ENCODE measurements around the gene DNAH11.
"Not testable (repeated sequence)": the region's sequence is repeated elsewhere in the genome, so short reads cannot be mapped to it uniquely, and the experiment has no call there.

The DNAH11 gene

DNA sequence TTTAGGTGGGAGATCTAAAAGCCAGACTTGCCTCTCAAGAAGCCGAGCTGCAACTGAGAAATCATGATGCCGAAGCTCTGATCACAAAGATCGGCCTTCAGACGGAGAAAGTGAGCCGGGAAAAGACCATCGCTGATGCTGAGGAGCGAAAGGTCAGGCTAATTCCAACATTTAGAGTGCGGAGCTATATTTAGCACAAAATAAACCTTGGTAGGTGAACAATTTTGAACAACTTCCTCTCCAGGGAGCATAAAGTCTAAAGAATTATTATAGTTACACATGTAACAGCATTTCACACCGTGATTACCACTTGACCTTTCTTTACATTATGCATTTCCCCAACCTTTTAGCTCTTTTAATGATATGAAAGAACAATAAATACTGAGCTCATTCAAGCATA is 236.1 kb downstream of the DNAH11 start:
- DNase-seq: no peak

DNA sequence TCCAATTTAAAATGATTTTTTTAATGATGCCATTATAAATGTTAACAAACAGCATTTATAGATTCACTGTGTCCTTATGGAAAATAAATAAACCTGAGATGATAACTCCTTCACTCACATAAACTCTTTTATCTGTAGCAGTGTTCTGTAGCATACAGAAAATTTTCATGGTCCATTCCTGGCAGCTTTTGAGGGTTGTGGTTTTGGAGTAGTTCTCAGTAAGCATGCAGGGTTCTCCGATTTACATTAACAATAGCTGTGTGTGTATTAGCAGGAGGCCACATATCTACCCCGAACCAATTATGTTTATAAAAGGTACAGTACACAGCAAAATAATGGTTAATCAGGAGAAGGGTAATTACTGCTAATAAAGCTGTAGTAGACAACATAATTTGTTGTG is 240.2 kb downstream of the DNAH11 start:
- peak; percentile 0 for DNase-seq

DNA sequence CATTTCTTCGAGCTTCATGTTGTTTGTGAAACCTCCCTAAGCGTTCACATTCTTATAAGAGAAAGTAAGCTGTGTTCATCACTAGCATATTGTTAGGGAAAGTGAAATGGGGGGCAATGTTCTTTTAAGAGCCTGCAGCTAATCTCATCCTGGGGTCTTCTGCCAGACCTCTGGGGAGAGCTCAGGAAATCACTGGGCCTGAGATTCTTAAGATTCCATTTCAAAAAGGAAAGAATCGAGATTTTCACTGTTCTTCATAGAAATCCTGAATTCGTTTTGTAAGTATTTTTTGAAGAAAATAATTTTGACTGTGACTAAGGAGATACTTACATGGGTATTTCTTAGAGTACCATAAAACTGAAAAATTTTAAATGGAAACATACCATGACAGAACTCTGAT is 242.2 kb downstream of the DNAH11 start:
- no peak for DNase-seq

DNA sequence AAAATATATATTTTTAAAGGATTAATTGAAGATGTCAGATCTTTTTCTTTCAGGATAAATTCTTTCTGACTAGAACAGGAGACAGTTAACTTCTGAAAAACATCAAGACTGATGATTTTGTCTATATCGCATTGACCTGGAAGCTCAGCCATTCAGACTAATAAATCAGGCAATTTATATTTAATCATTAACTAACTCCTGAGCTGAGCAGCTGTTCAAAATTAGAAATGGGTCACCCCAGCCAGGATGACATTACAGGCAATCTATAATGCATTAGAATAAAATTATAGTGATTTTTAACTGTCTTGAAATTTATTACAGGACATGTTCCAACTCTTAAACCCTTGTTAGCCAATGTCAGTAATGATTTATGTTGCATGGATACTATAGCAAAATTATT is 263.0 kb downstream of the DNAH11 start:
- DNase-seq: no peak

DNA sequence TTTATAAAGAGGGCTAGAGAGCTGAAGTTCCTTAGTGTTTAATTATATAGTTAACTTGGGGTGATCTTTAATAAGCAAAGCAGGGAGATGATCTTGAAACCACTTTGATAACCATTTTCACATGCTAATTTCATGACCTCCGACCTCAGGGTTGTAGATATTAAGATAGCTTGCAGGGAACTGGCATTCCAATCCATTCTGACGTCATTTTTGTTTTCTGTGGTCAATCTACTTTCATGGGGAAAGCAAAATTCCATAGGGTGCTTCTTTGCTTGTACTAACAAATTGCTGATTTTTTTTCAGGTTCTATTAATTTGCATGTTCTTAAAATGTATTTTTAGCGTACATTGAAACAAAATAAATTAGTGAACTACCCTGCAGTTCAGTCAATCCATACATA is 263.5 kb downstream of the DNAH11 start:
- DNase-seq: no peak

DNA sequence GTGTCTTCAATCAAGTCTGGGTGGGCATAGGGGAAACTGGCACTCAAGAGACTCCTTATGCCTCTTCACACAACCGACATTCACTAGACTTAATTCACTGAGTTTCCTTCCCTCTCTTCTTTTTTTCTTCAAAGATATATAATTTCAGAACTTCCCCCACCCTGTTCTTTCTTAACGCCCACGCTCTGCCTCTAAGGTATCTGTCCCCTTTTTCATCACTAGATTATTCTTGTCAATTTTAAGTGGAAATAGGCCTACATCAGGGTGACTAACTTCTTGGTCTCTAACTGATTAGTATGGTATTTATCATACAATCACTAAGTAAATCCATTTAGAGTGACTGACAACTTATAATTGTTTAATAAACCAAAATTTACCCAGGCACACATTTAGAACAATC is 276.2 kb downstream of the DNAH11 start:
- no peak for DNase-seq

DNA sequence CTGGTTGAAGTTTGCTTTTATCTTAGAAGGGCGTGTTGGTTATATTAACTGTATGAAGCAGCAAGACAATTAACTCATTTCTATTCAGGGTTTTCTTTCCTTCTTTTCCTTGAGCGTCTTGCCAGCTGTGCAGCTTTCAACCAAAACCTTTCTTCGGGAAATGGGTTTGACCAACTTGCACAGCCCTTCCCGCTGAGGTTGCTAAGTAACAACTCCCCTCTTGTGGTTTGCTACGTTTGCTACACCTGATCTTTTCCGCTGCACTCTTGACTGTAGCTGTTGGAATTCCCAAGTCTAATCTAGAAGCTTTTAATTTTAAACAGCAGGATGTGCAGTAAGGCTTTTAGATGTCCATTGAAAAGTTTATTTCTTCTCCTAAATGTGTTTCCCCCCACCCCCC is 286.0 kb downstream of the DNAH11 start:
- DNase-seq: no peak

DNA sequence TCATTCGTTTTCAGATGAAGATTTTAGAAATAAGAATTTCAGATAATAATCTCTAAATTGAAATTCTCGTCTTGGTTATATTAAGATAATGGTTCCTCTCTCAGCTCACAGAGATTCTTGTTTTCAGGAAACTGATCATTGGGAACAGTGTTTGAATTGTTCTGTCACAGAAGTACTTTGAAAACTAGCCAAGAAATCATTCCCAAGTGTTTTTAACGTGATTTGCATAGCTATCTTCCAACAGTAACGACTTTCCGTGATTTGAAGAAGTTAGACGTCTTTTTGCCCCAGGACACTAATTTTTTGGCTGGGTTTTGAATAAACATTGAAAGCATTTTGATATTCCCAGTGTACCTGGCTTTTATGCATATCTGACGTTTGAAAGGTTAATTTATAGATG is 286.9 kb downstream of the DNAH11 start:
- DNase-seq: no peak

DNA sequence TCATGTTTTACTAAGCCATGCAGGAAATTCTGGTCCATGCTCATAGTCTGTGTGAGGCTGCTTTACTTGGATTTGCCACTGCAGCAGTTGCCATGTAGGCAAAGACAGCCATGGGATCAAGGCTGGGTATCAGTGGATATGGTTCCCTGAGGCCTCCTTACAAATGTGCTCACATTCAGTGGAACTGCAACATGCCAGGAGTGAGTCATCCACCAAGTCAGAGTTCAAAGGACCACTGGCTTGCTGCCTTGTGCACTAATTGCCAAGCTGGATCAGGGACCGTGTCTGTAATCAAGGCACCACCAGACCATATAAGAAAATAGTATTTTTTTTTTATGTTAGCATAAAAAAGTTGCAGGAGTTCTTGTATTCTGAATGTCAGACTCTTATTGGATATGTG is 301.9 kb downstream of the DNAH11 start:
- no peak for DNase-seq

DNA sequence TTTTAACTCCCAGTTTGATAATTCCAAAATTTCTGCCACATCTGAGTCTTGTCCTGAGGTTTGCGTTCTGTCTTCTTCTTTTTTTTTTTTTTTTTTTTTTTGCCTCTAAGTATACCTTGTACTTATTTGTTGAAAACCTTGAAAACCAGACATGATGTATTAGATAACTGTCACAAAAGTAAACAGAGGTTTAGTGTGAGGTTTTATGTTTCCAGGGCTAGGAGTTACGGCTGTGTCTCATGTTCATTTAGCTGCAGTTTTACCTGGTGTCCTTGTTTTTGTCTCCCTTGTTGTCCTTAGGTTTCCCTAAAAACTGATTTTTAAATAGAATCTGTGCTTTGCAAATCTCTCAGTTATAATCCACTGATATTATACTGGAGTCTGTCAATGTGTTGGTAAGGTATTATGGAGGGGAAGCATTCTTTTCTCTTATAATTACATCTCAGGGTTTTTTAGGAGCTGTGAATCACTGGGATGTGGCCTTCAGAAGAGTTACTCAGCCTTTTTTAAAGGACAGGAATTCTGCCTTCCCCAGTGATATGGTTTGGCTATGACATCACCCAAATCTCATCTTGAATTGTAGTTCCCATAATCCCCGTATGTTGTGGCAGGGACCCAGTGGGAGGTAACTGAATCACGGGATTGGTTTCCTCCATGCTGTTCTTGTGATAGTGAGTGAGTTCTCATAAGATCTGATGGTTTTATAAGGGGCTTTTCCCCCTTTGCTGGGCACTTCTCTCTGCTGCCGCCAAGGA is 307.9 kb downstream of the DNAH11 start:
- DNase-seq: no peak

DNA sequence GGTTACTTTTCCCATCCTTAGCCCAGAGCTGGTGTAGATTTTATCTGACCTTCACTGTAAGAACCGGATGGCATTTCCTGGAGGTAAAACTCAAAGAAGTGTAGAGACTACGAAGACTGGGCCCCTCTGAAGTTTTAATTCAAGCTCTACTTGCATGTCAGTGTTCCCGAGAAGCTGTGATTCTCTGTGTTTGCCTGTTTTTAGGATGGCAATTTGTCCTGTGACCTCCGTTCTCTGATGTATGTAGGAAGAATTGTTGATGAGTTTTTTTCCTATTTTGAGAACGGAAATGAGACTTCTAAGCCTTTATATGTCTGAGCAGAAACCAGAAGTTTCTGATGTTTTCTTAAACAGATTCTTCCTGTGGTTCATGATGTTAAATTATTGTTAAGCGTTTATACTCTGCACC is 308.7 kb downstream of the DNAH11 start:
- DNase-seq: no peak

DNA sequence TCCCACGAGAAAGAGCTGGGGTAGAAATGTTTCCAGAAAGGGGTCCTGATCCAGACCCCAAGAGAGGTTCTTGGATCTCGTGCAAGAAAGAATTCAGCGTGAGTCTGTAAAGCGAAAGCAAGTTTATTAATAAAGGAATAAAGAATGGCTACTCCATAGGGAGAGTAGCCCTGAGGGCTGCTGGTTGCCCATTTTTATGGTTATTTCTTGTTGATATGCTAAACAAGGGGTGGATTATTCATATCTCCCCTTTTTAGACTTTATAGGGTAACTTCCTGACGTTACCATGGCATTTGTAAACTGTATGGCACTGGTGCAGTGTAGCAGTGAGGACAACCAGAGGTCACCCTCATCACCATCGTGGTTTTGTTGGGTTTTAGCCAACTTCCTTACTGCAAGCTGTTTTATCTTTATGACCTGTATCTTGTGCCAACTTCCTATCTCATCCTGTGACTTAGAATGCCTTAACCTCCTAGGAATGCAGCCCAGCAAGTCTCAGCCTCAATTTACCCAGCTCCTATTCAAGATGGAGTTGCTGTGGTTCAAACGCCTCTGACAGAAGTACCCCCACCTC is 322.9 kb downstream of the DNAH11 start:
- DNase-seq: not testable (repeated sequence)

DNA sequence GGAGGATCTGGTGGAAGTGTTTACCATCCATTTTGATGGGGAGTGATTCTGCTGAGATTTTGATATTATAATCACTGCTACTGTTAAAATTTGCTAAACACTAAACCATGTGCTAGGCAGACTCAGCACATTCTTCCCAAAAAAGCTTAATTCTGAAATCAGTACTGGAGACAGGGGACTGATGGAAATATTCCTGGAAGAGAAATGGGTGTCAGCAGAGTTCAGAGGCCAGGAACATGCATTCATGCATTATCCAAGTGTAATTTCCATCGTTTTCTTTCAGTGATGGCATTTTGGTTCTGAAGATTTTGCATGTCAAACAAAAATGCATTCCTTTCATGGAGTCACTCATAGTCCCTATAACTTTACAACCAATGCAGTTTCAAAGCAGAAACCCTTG is 323.9 kb downstream of the DNAH11 start:
- DNase-seq: no peak

DNA sequence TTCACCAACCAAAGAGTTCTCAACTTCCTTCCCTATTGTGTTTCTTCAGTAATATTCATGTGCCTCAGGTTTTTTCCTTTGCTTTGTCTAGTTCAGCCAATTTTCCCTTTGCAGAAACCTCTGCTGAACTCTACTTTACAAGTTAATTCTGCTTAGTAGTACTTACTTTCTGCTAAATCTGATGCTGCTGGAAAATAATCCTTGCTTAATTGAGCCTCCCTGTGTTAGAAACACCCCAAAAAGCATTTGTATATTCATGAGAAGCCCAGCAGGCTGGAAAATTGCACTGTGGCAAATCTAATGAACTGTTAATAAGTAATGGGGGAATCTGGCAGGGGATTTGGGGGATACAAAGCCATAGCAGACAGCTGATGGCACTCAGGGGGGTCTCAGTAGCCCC is 324.4 kb downstream of the DNAH11 start:
- DNase-seq: no peak

DNA sequence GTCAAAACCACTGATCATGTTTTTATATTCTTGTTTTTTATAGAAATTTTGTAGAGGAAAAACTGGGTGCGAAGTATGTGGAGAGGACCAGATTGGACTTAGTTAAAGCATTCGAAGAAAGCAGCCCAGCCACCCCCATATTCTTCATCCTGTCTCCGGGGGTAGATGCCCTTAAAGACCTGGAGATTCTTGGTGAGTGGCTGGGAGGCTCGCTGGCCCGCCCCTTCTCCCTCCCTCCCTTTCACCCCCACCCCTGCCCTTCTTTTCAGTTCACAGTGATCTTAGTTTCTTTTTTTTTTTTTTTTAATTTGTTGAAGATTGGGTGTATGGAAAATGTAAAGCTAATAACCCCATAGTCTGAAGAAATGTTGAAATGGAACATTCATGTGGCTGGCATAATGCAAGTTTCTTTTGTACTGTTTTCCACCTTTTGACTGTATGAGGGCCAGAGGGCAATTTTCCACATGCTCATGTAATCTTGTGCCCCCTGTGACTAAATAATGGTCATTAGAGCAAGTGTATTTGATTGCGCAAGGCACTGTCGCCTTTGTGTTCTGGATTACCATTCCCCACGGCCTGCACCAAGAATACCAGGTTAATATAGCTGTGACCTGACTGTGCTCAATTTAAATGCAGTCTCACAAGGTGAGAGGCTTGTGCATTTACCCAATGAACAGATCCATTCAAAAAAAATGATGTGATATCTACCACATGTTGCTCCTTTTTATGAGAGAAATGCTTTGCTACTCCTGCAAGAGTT is 325.2 kb downstream of the DNAH11 start:
- no peak for DNase-seq

DNA sequence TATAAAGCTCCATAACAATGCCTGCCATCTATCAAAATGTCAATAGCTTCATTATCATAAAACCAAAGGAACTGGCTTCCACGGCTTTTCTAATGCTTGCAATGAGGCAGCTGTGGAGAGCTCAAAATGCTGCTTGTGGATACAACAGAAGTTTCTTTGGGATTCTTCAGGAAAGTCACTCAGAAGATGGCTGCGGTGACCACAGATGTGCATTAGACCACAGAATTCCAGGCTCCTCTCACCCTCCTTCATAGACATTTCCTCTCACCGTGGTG is 325.7 kb downstream of the DNAH11 start:
- DNase-seq: no peak

DNA sequence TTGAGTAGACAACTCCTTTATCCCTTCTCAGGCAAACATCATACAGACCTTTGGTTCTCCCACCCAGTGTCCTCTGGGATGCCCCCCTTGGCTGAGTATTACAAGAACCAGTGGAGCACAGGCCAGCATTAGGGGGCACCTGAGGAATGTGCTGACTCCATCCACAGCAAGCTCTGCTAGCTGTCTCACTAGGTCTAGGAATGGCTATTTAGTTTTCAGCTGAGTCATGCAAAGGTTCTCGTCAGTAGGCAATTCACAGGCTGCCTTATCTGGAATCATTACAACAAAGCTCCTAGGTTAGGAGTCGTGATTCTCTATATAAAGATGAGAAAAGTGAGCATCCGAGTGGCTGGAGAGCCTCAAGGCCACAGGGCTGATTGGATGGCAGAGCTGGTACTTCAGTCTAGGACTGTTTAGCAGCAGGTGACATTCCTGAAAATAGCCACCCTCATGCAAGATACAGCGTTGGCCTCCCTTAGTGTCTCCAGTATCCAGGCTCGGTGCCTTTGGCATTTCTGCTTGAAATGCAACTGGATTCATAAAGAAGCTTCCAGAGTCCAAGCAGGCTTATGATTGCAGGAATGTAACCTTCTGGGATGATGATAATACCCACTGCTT is 327.1 kb downstream of the DNAH11 start:
- DNase-seq: no peak

DNA sequence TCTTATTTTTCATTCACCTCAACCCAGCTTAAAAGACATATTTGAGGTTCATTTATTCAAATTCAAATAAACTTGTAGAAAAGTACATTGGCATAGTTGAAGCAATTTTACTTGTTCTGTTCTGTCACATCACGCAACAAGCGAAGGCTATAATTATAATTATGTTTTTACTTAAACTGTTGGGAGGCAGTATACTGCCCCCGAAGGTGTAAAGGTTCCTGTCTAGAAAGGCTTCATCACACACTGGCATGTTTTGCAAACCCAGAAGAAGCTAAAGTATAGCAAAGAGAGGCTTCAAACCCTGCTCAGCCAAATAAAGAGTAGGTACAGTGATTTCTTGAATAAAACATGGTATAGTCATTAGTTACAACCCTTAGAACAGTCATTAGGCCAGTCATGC is 340.2 kb downstream of the DNAH11 start:
- no peak for DNase-seq

DNA sequence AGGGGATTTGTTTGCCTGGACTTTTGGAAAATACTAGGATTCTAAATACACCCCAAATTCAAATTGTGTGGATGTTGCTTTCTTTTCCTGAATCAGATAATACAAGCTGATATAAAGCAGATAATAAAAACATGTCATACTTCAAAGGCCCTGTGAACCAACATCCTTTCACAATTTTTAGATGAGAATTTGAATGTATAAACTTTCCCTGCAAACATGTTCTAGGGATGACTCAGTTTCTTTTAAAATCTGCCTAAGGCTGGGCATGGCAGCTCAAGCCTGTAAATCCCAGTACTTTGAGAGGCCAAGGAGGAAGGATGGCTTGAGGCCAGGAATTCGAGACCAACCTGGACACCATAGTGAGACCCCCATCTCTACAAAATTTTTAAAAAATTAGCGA is 340.7 kb downstream of the DNAH11 start:
- not testable (repeated sequence) for DNase-seq

DNA sequence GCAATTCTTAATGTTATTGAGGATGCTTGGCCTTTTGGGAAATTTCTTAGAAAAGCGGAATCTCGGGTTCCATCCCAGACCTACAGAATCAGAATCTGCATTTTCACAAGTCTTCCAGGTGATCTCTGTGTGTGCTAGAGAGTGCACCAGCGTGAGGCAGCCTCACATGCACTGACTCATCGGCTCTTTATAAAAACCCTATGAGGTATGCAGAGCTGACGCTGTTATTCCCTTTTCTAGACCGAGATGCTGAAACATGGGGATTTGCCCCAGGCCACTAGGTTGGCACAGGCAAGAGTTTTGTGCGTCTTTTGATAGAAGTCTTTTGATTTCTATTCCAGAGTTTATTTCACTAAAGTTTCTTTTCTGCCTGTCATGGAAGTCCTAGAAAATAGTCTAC is 341.7 kb downstream of the DNAH11 start:
- DNase-seq: no peak

DNA sequence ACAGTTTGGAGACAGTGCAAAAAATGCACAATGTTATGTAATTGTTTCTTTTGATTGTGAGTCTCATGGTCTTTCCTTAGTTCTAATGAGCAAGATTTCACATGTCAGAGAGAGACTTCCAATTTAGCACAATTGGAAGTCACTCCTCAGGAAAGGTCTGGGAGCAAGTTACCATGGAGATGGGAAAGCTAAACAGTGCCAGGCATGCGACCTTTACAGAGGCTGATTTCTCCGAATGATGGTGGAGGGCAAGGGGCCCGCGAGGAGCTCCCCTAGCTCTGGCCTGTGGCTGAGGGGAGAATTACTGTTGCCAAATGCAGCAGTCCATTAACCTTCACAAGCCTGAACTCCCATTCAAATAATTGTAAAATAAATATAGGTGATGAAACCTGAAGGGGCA is 343.6 kb downstream of the DNAH11 start:
- DNase-seq: no peak

DNA sequence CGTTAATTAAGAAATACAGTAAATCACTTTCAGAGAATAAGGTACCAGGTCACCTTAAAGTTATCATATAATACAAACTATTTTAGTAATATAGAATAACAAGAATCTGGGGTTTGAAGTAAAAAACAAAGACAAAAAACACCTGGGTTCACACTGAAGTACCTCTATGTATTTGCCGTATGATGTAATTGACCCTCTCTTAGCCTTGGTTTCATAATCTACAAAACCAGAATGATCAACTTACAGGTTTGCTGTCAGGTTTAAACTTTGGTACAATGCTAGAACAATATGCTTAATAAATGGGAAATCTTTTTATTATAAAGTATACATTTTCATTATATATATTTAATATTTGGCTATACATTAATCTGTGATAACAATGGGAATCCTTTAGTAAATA is 344.5 kb downstream of the DNAH11 start:
- no peak for DNase-seq

DNA sequence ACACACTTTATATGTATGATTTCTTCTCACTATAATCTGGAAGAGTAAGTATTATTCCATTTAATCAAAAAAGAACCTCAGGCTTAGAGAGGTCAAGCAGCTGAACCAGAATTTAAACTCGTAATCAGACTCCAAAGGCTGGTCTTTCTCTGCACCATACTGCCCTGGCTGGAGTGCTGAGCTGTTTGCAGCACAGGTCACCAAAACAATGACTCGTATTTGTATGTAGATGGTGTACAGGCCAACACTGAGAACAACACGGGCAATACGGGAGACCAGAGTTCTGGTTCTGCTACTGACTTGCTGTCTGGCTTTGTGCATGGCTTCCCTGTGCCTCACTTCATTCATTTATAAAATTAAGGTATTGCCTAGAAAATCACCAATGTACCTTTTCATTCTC is 344.9 kb downstream of the DNAH11 start:
- DNase-seq: no peak

DNA sequence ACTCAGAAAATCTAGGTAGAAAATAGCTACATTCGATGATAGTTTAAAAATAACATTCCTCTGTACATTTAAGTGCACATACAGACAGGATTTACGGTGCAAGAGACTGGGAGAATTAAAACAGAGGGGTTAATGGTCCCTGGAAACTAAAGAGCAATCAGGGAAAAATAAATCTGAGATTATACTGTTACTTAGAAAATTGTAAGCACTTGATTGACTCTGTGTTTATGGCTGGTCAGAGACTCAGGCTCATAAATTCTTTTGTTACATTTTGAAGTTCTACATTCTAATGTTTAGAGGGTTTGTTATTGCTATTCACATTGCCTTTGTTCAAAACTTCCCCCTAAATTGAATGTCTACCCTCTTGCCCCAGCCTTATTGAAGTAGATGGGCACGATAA is 348.5 kb downstream of the DNAH11 start:
- DNase-seq: no peak
